ENCODE data around the gene RBCK1. TPM values are rescaled to one million over a fixed set of nuclear protein-coding genes. Genes with fewer than 3 reads are reported as not detected.
"Not testable (repeated sequence)": the region's sequence is repeated elsewhere in the genome, so short reads cannot be mapped to it uniquely, and the experiment has no call there.

Gene RBCK1
- total RNA-seq, 1 donor from 2014 or later = 100 TPM

DNA sequence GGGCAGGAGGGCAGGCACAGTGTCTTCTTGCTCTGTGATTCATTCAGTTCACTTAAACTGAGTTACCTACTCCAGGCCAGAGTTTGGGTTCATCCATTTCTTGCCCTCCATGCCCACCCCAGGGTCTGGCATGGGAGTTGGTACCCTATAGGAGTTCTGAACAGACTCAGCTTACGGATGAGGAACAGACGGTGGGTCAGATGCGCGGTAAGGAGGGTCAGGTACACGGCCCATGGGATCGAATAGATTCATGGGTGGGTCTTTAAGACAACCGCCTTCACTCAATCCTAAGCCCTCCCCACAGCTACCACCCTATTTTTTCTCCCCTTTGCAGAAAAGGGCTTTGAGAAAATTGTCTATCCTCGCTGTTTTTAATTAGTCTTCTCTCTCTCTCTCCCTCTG, 40.6 kb upstream of the RBCK1 start:
- H3K4me1 Mint-ChIP-seq = peaks cover 6% of the 10 kb centered on the region
- no peaks in the 10 kb centered on the region for H3K9me3 Mint-ChIP-seq
- TF ChIP-seq, protein P1, sequence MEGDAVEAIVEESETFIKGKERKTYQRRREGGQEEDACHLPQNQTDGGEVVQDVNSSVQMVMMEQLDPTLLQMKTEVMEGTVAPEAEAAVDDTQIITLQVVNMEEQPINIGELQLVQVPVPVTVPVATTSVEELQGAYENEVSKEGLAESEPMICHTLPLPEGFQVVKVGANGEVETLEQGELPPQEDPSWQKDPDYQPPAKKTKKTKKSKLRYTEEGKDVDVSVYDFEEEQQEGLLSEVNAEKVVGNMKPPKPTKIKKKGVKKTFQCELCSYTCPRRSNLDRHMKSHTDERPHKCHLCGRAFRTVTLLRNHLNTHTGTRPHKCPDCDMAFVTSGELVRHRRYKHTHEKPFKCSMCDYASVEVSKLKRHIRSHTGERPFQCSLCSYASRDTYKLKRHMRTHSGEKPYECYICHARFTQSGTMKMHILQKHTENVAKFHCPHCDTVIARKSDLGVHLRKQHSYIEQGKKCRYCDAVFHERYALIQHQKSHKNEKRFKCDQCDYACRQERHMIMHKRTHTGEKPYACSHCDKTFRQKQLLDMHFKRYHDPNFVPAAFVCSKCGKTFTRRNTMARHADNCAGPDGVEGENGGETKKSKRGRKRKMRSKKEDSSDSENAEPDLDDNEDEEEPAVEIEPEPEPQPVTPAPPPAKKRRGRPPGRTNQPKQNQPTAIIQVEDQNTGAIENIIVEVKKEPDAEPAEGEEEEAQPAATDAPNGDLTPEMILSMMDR (IDR thresholded peaks at IDR 0.05) = no peak
- DNase-seq (no peak), ATAC-seq (ENCODE audit: low read depth) (no peak)
- H3K27ac Mint-ChIP-seq = no peak overlapping the region
- H3K36me3 Mint-ChIP-seq (ENCODE audit: low read depth) = no peaks in the 10 kb centered on the region
- H3K4me3 Mint-ChIP-seq = no peak overlapping the region
- peaks cover 5% of the 10 kb centered on the region for H3K27me3 Mint-ChIP-seq
- POLR2A ChIA-PET = no interaction called here
- CTCF ChIA-PET = no interaction called here
- intact Hi-C loops (cut with micrococcal nuclease) = no loop called here

GRCh38 chr20:368915-369314, 39.2 kb upstream of the RBCK1 start:
- no peaks in the 10 kb centered on the region for H3K36me3 Mint-ChIP-seq (ENCODE audit: low read depth)
- no peaks in the 10 kb centered on the region for H3K4me1 Mint-ChIP-seq
- TF ChIP-seq, protein P1 (IDR thresholded peaks at IDR 0.05) = no peak
- intact Hi-C loops (cut with micrococcal nuclease) = no loop called here
- H3K27ac Mint-ChIP-seq = no peak overlapping the region
- no peak overlapping the region for H3K4me3 Mint-ChIP-seq
- no peaks in the 10 kb centered on the region for H3K9me3 Mint-ChIP-seq
- POLR2A ChIA-PET = interaction anchor here (0.7 kb wide), 1 partner anchor 11 kb away, joined by 8 read pairs; no protein-coding TSS in a partner anchor
- ATAC-seq (ENCODE audit: low read depth) (no peak), DNase-seq (no peak)
- CTCF ChIA-PET = no interaction called here
- H3K27me3 Mint-ChIP-seq = peaks cover 5% of the 10 kb centered on the region

- no peak overlapping the region for H3K27ac Mint-ChIP-seq
- POLR2A ChIA-PET = interaction anchor here (1.0 kb wide), 1 partner anchor 10 kb away, joined by 5 read pairs; the partner anchor contains the start of gene TRIB3
- no peak for DNase-seq
- H3K27me3 Mint-ChIP-seq = peaks cover 5% of the 10 kb centered on the region
- intact Hi-C loops (cut with micrococcal nuclease) = no loop called here
- CTCF ChIA-PET = no interaction called here
- no peaks in the 10 kb centered on the region for H3K9me3 Mint-ChIP-seq
- no peaks in the 10 kb centered on the region for H3K4me1 Mint-ChIP-seq
- no peak overlapping the region for H3K4me3 Mint-ChIP-seq
- TF ChIP-seq, protein P1 (IDR thresholded peaks at IDR 0.05) = no peak
- H3K36me3 Mint-ChIP-seq (ENCODE audit: low read depth) = no peaks in the 10 kb centered on the region
- no peak for ATAC-seq (ENCODE audit: low read depth)
Observed at GRCh38 chr20:370151-370600, 37.9 kb upstream of the RBCK1 start.

GRCh38 chr20:370977-371754, 36.9 kb upstream of the RBCK1 start:
- TF ChIP-seq, protein P1 (IDR thresholded peaks at IDR 0.05) = no peak
- no peak for DNase-seq
- Mint-ChIP-seq H3K9me3 (no peaks in the 10 kb centered on the region), H3K36me3 (ENCODE audit: low read depth) (no peaks in the 10 kb centered on the region), H3K4me3 (no peak overlapping the region), H3K27me3 (peaks cover 5% of the 10 kb centered on the region), H3K4me1 (no peaks in the 10 kb centered on the region), H3K27ac (no peak overlapping the region)
- no peak for ATAC-seq (ENCODE audit: low read depth)
- intact Hi-C loops (cut with micrococcal nuclease) = no loop called here
- ChIA-PET POLR2A (interaction anchor here (1.0 kb wide), 1 partner anchor 9 kb away, joined by 5 read pairs; the partner anchor contains the start of gene TRIB3), CTCF (interaction anchor here (0.6 kb wide), 1 partner anchor 114 kb away, joined by 3 read pairs; no protein-coding TSS in a partner anchor)

GRCh38 chr20:371755-372542, 36.1 kb upstream of the RBCK1 start:
- no peak for DNase-seq
- H3K9me3 Mint-ChIP-seq = no peaks in the 10 kb centered on the region
- POLR2A ChIA-PET = interaction anchor here (0.5 to 0.9 kb wide), 2 partner anchors 8 to 10 kb away, joined by 3 to 6 read pairs; partner anchors contain the start of gene TRIB3

GRCh38 chr20:372543-373082, 35.5 kb upstream of the RBCK1 start:
- H3K27me3 Mint-ChIP-seq; ATAC-seq (ENCODE audit: low read depth); H3K9me3 Mint-ChIP-seq; intact Hi-C loops (cut with micrococcal nuclease); H3K4me3 Mint-ChIP-seq; DNase-seq; H3K36me3 Mint-ChIP-seq (ENCODE audit: low read depth); H3K27ac Mint-ChIP-seq; H3K4me1 Mint-ChIP-seq: not testable (repeated sequence)
- CTCF ChIA-PET = interaction anchor here (1.2 kb wide), 1 partner anchor 18 kb away, joined by 4 read pairs; no protein-coding TSS in a partner anchor
- POLR2A ChIA-PET = interaction anchor here (0.9 kb wide), 1 partner anchor 10 kb away, joined by 3 read pairs; no protein-coding TSS in a partner anchor

More at GRCh38 chr20:371755-372542, 36.1 kb upstream of the RBCK1 start:
- no peak overlapping the region for H3K27ac Mint-ChIP-seq
- no peak for ATAC-seq (ENCODE audit: low read depth)
- CTCF ChIA-PET = interaction anchor here (0.6 to 1.2 kb wide), 2 partner anchors 17 to 113 kb away, joined by 3 to 4 read pairs; no protein-coding TSS in a partner anchor
- intact Hi-C loops (cut with micrococcal nuclease) = no loop called here
- TF ChIP-seq, protein P1 (IDR thresholded peaks at IDR 0.05) = no peak
- H3K4me1 Mint-ChIP-seq = no peaks in the 10 kb centered on the region
- no peaks in the 10 kb centered on the region for H3K36me3 Mint-ChIP-seq (ENCODE audit: low read depth)
- H3K27me3 Mint-ChIP-seq = peaks cover 5% of the 10 kb centered on the region
- H3K4me3 Mint-ChIP-seq = no peak overlapping the region

Measured in activated B cell treated with CpG ODN at 0.5 μM for 24 hours (primary cell).